IMR-90 (cell line): ENCODE data around the gene RCC1. TPM values are rescaled to one million over a fixed set of nuclear protein-coding genes. Genes with fewer than 3 reads are reported as not detected.
A peak's percentile ranks its signal among the peaks of the same experiment; 100 is the strongest.

ENCODE experiments used
- ATAC-seq: fragments of 200-7000 bp; cut with Tn5 transposase; 2 replicates; pipeline ENCODE4 v1.9.1; 2020; ENCODE audit warnings: low read depth, mild to moderate bottlenecking, moderate library complexity
- BruUV-seq: library from RNA; stranded (reverse); fragments of 400-500 nt; replicated peaks from 2 replicates; lab custom pipeline; 2021; lab: Mats Ljungman, UMichigan
- CTCF ChIA-PET: fragments of 300-600 bp; formaldehyde crosslinking; extraction: SDS; loops from one replicate; lab custom pipeline; 2021; ENCODE audit warnings: antibody characterized with exemption; lab: Yijun Ruan, JAX
- POLR2A ChIA-PET: fragments of 300-600 bp; sonication (Branson Sonifier 250); formaldehyde crosslinking; loops from one replicate; lab custom pipeline; 2022; ENCODE audit warnings: antibody characterized with exemption; ENCODE audit not compliant: unreplicated experiment; lab: Charles Lee
- DNase-seq: peaks from one replicate; pipeline ENCODE4 v3.0.0; 2013
- H2AFZ ChIP-seq: replicated peaks from 2 replicates; pipeline ENCODE3; 2013; ENCODE audit warnings: low read length, mild to moderate bottlenecking; ENCODE audit not compliant: poor library complexity
- H2AK5ac ChIP-seq: 2 replicates; pipeline ENCODE4 v1.6.1; 2013; ENCODE audit warnings: low read depth, low read length, inconsistent platforms
- H2AK9ac ChIP-seq: replicated peaks from 2 replicates; pipeline ENCODE3; 2013; ENCODE audit warnings: mild to moderate bottlenecking, low read depth, low read length, moderate library complexity; ENCODE audit not compliant: poor library complexity
- H2BK120ac ChIP-seq: 2 replicates; pipeline ENCODE4 v1.6.1; 2013; ENCODE audit warnings: low read depth, low read length, inconsistent platforms
- H2BK15ac ChIP-seq: 3 replicates; pipeline ENCODE4 v1.6.1; 2013; ENCODE audit warnings: low read depth, low read length, inconsistent platforms
- H2BK20ac ChIP-seq: 2 replicates; pipeline ENCODE4 v1.6.1; 2013; ENCODE audit warnings: low read depth, mild to moderate bottlenecking, inconsistent platforms, low read length, moderate library complexity
- H2BK5ac ChIP-seq: 2 replicates; pipeline ENCODE4 v1.6.1; 2013; ENCODE audit warnings: mild to moderate bottlenecking, low read depth, low read length, inconsistent platforms; ENCODE audit not compliant: poor library complexity, severe bottlenecking
- H3K14ac ChIP-seq: replicated peaks from 2 replicates; pipeline ENCODE4 v1.6.1; 2013; ENCODE audit warnings: low read depth, low read length, inconsistent platforms
- H3K18ac ChIP-seq: 2 replicates; pipeline ENCODE4 v1.6.1; 2013; ENCODE audit warnings: low read depth, low read length, control low read depth
- H3K23ac ChIP-seq: 2 replicates; pipeline ENCODE4 v1.6.1; 2013; ENCODE audit warnings: low read depth, low read length, inconsistent platforms
- H3K27ac ChIP-seq: 2 replicates; pipeline ENCODE4 v1.5.1; 2013; ENCODE audit warnings: mild to moderate bottlenecking, control low read depth, low read length; ENCODE audit not compliant: insufficient read depth
- H3K27me3 ChIP-seq: 2 replicates; pipeline ENCODE4 v1.6.1; 2013; ENCODE audit warnings: low read length; ENCODE audit not compliant: control insufficient read depth, insufficient read depth
- H3K36me3 ChIP-seq: 2 replicates; pipeline ENCODE4 v1.6.1; 2013; ENCODE audit warnings: low read length, mixed read lengths; ENCODE audit not compliant: control insufficient read depth, insufficient read depth
- H3K4ac ChIP-seq: 2 replicates; pipeline ENCODE4 v1.6.1; 2013; ENCODE audit warnings: low read depth, low read length, inconsistent platforms
- H3K4me1 ChIP-seq: 2 replicates; pipeline ENCODE4 v1.6.1; 2013; ENCODE audit warnings: low read length, mixed read lengths; ENCODE audit not compliant: control insufficient read depth, insufficient read depth
- H3K4me2 ChIP-seq: 2 replicates; pipeline ENCODE4 v1.6.1; 2013; ENCODE audit warnings: low read depth, mild to moderate bottlenecking, control low read depth, low read length, moderate library complexity
- H3K4me3 ChIP-seq: 2 replicates; pipeline ENCODE4 v1.5.1; 2013; ENCODE audit warnings: low read depth, mild to moderate bottlenecking, control low read depth, low read length, moderate library complexity; ENCODE audit not compliant: insufficient read depth
- H3K56ac ChIP-seq: 2 replicates; pipeline ENCODE4 v1.6.1; 2013; ENCODE audit warnings: low read length, inconsistent platforms; ENCODE audit not compliant: insufficient read depth; ENCODE audit errors: extremely low read depth
- H3K79me1 ChIP-seq, 2 experiments: 2 replicates each; pipeline ENCODE4 v1.6.1; 2013; ENCODE audit warnings: low read length in 2 of 2, inconsistent platforms in 1 of 2, low read depth in 1 of 2
- H3K9ac ChIP-seq: 2 replicates; pipeline ENCODE4 v1.6.1; 2013; ENCODE audit warnings: low read depth, low read length, control low read depth
- H3K9me1 ChIP-seq: 2 replicates; pipeline ENCODE4 v1.6.1; 2013; ENCODE audit warnings: low read length, inconsistent platforms; ENCODE audit not compliant: insufficient read depth
- H3K9me3 ChIP-seq: 2 replicates; pipeline ENCODE4 v1.6.1; 2013; ENCODE audit warnings: low read length; ENCODE audit not compliant: control insufficient read depth, insufficient read depth
- H4K20me1 ChIP-seq: 2 replicates; pipeline ENCODE4 v1.6.1; 2013; ENCODE audit warnings: low read length, inconsistent platforms; ENCODE audit not compliant: insufficient read depth
- H4K5ac ChIP-seq: 2 replicates; pipeline ENCODE4 v1.6.1; 2013; ENCODE audit warnings: mild to moderate bottlenecking, low read depth, low read length, control low read depth
- H4K8ac ChIP-seq, 2 experiments: 2 replicates each; pipeline ENCODE4 v1.6.1; 2013; ENCODE audit warnings: low read depth in 2 of 2, low read length in 2 of 2, control low read depth in 1 of 2, inconsistent platforms in 1 of 2
- H4K91ac ChIP-seq: 2 replicates; pipeline ENCODE4 v1.6.1; 2013; ENCODE audit warnings: low read depth, low read length, inconsistent platforms; ENCODE audit not compliant: insufficient read depth
- FOS ChIP-seq: fragments of 150-350 bp; IDR thresholded peaks from 2 replicates; pipeline ENCODE4 v1.6.1; 2016; ENCODE audit warnings: low read depth, low read length
- POLR2A ChIP-seq: IDR thresholded peaks from 2 replicates; pipeline ENCODE4 v1.6.1; 2012; ENCODE audit warnings: mild to moderate bottlenecking, low read depth, low read length
- RCOR1 ChIP-seq: IDR thresholded peaks from 2 replicates; pipeline ENCODE4 v1.6.1; 2012; ENCODE audit warnings: mild to moderate bottlenecking, low read length, improper control_type of control experiment; ENCODE audit not compliant: insufficient replicate concordance
- RFX5 ChIP-seq: IDR thresholded peaks from 2 replicates; pipeline ENCODE4 v1.8.0; 2012; ENCODE audit warnings: low read depth, mild to moderate bottlenecking, low read length, moderate library complexity
- WGBS, 2 experiments: methylation state at CpG; one replicate each; pipeline versions ENCODE4 v1.1.5 to v1.1.7; 2013; ENCODE audit warnings: missing lambda C conversion rate in 2 of 2; ENCODE audit not compliant: insufficient read length in 1 of 2; ENCODE audit errors: extremely low coverage in 2 of 2; 5-methylcytosine and 5-hydroxymethylcytosine counted together
- dilution Hi-C: fragments of 300-500 bp; cut with HindIII; formaldehyde crosslinking; loops from one replicate; pipeline ENCODE4 v1.14.3; 2018; ENCODE audit warnings: low sequenced_read_pairs; ENCODE audit not compliant: unreplicated experiment
- in situ Hi-C: fragments of 300-500 bp; cut with MboI; formaldehyde crosslinking; loops from 3 replicates; pipeline ENCODE4 v1.14.3; 2019; ENCODE audit warnings: low sequenced_read_pairs, inconsistent platforms, mixed read lengths
- intact Hi-C: fragments of 100-400 bp; cut with micrococcal nuclease; formaldehyde crosslinking; loops from 2 replicates; pipeline ENCODE4 v1.10.0; 2022
- polyA plus RNA-seq, 3 experiments: library from polyadenylated mRNA; depleted of rRNA; stranded (reverse); fragments of >200 nt; gene quantifications; 2 replicates each; pipeline ENCODE4 v1.2.3, GENCODE V29; 2012; ENCODE audit warnings: low replicate concordance in 1 of 3
- total RNA-seq: library from RNA; depleted of rRNA; stranded (reverse); fragments of >200 nt; gene quantifications from 2 replicates; pipeline ENCODE4 v1.2.3, GENCODE V29; 2012

Gene RCC1
- total and polyA plus RNA-seq, 2 of the 4 experiments (the other 2 are of a cell fraction), result 33.2 to 43.9 TPM

DNA sequence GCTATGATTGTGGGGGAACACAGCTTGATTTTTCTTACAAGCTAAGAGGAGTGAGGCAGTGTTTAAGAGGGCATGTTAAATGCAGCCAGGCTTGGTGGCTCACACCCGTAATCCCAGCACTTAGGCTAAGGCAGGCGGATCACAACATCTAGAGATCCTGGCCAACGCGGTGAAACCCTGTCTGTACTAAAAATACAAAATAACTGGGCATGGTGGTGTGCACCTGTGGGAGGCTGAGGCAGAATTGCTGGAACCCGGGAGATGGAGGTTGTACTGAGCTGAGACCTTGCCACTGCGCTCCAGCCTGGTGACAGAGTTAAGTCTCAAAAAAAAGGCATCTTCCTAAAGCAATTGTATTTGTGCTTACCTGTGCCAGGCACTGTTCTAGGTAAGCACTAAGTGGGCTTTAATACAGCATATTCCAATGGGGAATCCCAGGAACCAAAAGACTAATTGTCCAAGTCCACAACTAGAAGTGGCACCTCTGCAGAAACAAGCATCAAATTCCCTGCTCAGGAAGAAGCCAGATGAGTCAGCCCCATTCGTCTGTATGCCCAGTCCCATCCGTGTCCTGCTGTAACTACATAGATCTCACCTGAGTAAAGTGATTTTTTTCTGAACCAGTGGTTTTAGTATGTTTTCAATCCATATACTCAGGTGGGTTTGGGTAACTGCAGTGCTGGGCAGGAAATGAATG, 4.6 kb downstream of the RCC1 start:
- TF ChIP-seq RCOR1, result no peak
- peak; percentile 73; the same call in 1 of the 2 replicates for TF ChIP-seq POLR2A
- TF ChIP-seq RFX5, result no peak
- TF ChIP-seq FOS, result 0 out of 2 replicates have a peak, but pooled peaks have one; percentile 3
- peak overlapping the region; percentile 68 for H3K4me2 ChIP-seq
- H4K8ac ChIP-seq, result peak overlapping the region; percentile 54 to 82
- H3K23ac ChIP-seq, result peak overlapping the region; percentile 73
- no peak overlapping the region for H2AFZ ChIP-seq
- H3K18ac ChIP-seq, result peak overlapping the region; percentile 76; the same call in 1 of the 2 replicates
- H3K14ac ChIP-seq, result peak overlapping the region; percentile 76
- in situ Hi-C loops (no loop called here), intact Hi-C loops (no loop called here), dilution Hi-C loops (no loop called here)
- H3K9me3 ChIP-seq, result no peaks in the 10 kb centered on the region
- POLR2A ChIA-PET, result interaction anchor here (1.0 kb wide), 1 partner anchor 100 kb away, joined by 3 read pairs; no protein-coding TSS in a partner anchor
- H3K27ac ChIP-seq, result peak overlapping the region; percentile 79
- H2BK15ac ChIP-seq, result no peak overlapping the region
- H3K4me1 ChIP-seq, result peaks cover 13% of the 10 kb centered on the region
- peak overlapping the region; percentile 64 for H3K56ac ChIP-seq
- H4K5ac ChIP-seq, result peak overlapping the region; percentile 45
- no peak for ATAC-seq
- peak overlapping the region; percentile 62 for H3K4ac ChIP-seq
- no peak overlapping the region for H3K4me3 ChIP-seq
- peak; percentile 52 for DNase-seq
- H4K91ac ChIP-seq, result no peak overlapping the region; the same call in 1 of the 2 replicates
- no TSS peak for BruUV-seq
- peak overlapping the region; percentile 33 for H2AK5ac ChIP-seq
- CTCF ChIA-PET, result interaction anchor here (0.6 to 1.7 kb wide), 2 partner anchors 101 to 185 kb away, joined by 3 to 4 read pairs; no protein-coding TSS in a partner anchor
- peaks cover 14% of the 10 kb centered on the region for H3K9me1 ChIP-seq
- peaks cover 50% of the 10 kb centered on the region for H3K36me3 ChIP-seq
- H3K79me1 ChIP-seq, result peaks cover 17 to 35% of the 10 kb centered on the region in 2 experiments
- H2AK9ac ChIP-seq, result no peak overlapping the region
- peaks cover 89% of the 10 kb centered on the region for H4K20me1 ChIP-seq
- 0 out of 2 replicates have a peak overlapping the region, but pooled peaks have one; percentile 5 for H2BK120ac ChIP-seq
- peak overlapping the region; percentile 54 for H3K9ac ChIP-seq
- H2BK5ac ChIP-seq, result peak overlapping the region; percentile 79
- no peak overlapping the region for H2BK20ac ChIP-seq
- 100% methylated on average over 1 of the region's 8 CpGs; no CpG with 5 or more reads in 1 of the 2 experiments for WGBS, 2 experiments
- no peaks in the 10 kb centered on the region for H3K27me3 ChIP-seq
